Erythroblast (primary cell): ENCODE data around the gene ACVRL1.

ENCODE experiments used
- GATA1 ChIP-seq: IDR thresholded peaks from 2 replicates; pipeline ENCODE4 v1.6.1; 2011; ENCODE audit warnings: low read depth, mild to moderate bottlenecking, control low read depth, low read length, moderate library complexity
- POLR2A ChIP-seq: IDR thresholded peaks from 2 replicates; pipeline ENCODE4 v1.6.1; 2011; ENCODE audit warnings: mild to moderate bottlenecking, low read length

DNA sequence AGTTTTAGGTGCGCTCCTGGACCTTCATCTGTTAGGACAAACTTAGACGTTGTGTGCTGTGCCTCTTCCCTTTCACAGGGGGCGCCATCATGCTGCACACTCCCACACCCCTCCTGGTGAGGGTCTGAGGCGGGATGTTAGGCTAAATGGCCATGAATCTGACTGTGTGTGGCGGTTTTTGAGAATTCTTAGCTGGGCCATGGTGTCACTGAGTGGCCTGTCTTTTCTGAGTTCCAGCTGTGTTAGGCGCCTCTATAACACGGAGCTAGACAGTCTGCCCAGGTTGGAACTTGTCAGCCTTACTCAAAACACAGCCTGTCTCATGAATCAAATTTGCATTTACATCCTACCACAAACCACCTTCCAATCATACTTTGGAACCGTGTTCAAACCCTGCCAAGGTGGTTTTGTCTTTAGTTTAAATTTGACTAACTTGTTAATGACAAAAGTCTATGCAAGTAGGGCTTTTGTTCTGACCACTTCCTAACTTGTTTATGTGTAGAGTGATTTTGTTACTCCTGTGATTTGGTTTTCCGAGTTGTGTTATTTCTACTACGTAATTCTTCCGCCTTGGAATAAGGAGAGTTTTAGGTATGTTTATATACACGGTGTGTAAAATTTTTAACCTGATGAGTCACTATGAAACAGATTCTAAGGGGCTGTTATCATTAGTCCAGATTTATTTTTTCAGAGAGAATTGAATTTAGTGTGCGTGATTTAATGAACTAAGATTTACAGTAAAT is 63.8 kb downstream of the ACVRL1 start:
- no peak for TF ChIP-seq POLR2A
- TF ChIP-seq GATA1: no peak
